ENCODE data around the gene VAMP7.
"Not testable (repeated sequence)": the region's sequence is repeated elsewhere in the genome, so short reads cannot be mapped to it uniquely, and the experiment has no call there.

- TF ChIP-seq CTCF, POLR2A (IDR thresholded peaks at IDR 0.05): not testable (repeated sequence)
These were observed 105.8 kb downstream of the VAMP7 start for GRCh38 chrX:155986995-155987394.

All from right lobe of liver (tissue), 4 donors.